GM18951 (cell line): ENCODE data around the gene XYLT1.
"Not testable (repeated sequence)": the region's sequence is repeated elsewhere in the genome, so short reads cannot be mapped to it uniquely, and the experiment has no call there.

ENCODE experiments used
- POLR2A ChIP-seq: IDR thresholded peaks from 4 replicates; pipeline ENCODE4 v1.6.1; 2011; ENCODE audit warnings: mild to moderate bottlenecking; ENCODE audit not compliant: insufficient read length, insufficient read depth; ENCODE audit errors: extremely low read depth
- in situ Hi-C: fragments of 300-500 bp; cut with MboI; formaldehyde crosslinking; loops from one replicate; pipeline ENCODE4 v1.12.0; 2022; ENCODE audit warnings: low sequenced_read_pairs, mixed read lengths, inconsistent platforms; ENCODE audit not compliant: unreplicated experiment

XYLT1 gene

DNA sequence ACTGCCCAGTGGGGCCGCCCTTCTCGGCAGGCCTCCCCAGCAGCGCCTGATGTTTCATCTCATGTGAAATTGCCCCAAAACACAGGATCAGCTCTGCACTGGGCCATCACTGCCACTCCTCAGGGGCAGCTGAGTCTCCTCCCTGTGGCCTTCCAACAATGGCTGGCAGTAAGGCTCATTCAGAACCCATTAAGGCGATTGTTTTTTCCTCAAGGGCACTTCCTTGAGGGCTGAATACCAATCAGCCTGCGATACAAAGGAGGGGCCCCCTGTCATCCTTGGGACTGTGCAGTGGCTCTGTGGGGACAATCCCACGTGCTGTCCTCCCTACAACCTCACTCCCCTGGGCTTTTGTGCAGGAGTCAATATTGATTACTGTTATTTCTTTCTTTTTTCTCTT is 47.5 kb downstream of the XYLT1 start:
- TF ChIP-seq POLR2A = no peak
- in situ Hi-C loops = no loop called here

DNA sequence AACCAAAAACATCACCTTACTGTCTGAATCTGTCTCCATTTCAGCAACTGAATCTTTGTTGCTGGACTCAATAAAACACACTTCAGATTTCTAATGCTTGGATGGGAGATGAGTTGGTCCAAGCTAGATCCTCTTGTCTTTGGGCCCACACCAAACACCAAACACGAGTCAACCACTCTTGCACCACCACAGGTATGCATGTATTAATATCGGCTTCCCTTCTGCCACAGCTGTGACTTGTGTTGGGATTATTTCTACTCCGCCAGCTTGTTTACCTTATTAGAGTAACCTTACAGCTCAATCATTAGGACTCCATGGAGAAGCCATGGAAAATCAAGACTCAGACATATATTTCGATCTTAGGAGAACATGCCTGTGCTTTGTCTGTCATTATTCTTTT is 49.9 kb downstream of the XYLT1 start:
- no peak for TF ChIP-seq POLR2A
- in situ Hi-C loops = no loop called here

GRCh38 chr16:17419266-17419665 is 51.5 kb downstream of the XYLT1 start:
- in situ Hi-C loops = no loop called here
- TF ChIP-seq POLR2A = no peak

GRCh38 chr16:17417740-17418139 is 53.0 kb downstream of the XYLT1 start:
- in situ Hi-C loops = no loop called here
- TF ChIP-seq POLR2A = no peak

- peak; percentile 55 for TF ChIP-seq POLR2A
- in situ Hi-C loops = no loop called here
Observed at GRCh38 chr16:17416461-17417311, 54.1 kb downstream of the XYLT1 start.

DNA sequence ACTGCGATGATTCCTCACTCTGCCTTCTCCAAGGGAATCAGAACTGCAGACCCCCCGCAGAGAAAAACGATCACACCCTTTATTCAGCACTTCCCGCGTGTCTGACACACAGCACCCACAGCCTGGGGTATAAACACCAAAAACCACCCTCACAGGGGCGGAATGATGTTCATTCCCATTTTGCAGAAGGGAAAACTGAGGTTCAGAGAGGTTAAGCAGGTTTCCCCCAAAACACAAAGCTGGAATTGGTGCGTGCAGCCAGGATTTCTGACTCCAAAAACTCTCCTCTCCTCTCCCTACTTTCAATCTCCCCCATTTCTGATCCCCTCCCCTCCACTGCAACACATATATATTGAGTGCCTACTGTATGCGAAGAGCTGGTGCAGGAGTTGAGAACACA is 55.8 kb downstream of the XYLT1 start:
- no peak for TF ChIP-seq POLR2A
- in situ Hi-C loops = no loop called here

DNA sequence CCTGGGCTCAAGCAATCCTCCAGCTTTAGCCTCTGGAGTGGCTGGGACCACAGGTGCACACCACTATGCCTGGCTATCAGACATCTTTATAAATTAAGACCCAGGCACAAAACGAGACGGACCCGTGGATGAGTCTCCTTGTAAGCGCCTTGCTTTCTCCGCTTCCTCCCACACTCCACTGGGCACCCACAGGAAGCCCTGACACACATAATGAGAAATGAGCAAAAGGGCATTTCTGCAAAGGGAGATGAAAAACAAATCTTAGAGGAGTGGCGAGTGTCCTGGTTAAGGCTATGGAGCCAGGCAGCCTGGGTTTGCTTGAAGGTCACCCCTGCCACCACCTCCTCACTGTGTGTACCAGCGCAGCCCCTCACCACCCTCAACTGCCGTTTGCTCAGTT is 56.3 kb downstream of the XYLT1 start:
- in situ Hi-C loops = no loop called here

DNA sequence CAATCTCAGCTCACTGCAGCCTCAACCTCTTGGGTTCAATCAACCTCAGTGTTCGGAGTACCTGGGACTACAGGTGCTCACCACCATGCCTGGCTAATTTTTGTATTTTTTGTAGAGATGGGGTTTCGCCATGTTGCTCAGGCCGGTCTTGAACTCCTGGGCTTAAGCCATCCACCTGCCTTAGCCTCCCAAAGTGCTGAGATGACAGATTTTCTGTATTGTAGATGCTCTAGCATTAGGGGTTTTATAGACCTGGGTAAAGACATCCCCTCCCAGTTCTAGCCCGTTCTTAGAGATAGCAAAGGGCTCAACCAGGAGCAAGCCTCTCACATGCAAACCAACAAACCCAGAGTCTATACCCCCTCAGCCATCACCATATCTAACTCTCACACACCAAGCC is 57.3 kb downstream of the XYLT1 start:
- TF ChIP-seq POLR2A = no peak
- in situ Hi-C loops = no loop called here

More for the DNA sequence above, 56.3 kb downstream of the XYLT1 start:
- TF ChIP-seq POLR2A = no peak

DNA sequence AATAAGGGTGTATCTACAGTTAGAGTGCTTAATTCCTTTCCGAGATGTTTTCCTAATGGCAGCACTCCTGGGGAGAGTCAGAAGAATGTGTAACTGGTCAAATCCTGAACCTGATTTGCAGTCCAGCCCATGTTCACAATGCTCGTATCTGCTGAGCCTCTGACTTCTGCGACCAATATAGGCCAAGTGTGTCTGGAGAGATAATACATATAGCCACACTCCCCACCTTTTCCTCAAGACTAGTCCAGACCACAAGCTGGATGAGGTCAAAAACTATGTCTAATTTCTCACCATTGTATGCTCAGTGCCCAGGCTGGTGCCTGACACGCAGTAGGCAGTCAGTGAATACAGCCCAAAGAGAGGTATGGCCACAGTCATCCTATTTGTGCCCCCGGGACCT is 58.0 kb downstream of the XYLT1 start:
- in situ Hi-C loops = no loop called here
- no peak for TF ChIP-seq POLR2A

- in situ Hi-C loops = no loop called here
- no peak for TF ChIP-seq POLR2A
Observed at GRCh38 chr16:17412221-17412620, 58.5 kb downstream of the XYLT1 start.

GRCh38 chr16:17411263-17411662 is 59.5 kb downstream of the XYLT1 start:
- no peak for TF ChIP-seq POLR2A
- in situ Hi-C loops = no loop called here

DNA sequence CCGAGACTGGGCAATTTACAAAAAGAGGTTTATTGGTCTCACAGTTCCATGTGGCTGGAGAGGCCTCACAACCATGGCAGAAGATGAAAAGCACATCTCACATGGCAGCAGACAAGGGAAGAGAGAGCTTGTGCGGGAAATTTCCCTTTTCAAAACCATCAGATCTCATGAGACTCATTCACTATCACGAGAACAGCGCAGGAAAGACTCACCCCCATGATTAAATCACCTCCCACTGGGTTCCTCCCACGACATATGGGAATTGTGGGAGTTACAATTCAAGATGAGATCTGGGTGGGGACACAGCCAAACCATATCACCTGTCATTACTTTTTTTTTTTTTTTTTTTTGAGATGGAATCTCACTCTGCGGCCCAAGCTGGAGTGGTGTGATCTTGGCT is 60.4 kb downstream of the XYLT1 start:
- in situ Hi-C loops = not testable (repeated sequence)

GRCh38 chr16:17409894-17410293 is 60.9 kb downstream of the XYLT1 start:
- in situ Hi-C loops = no loop called here
- TF ChIP-seq POLR2A = no peak

DNA sequence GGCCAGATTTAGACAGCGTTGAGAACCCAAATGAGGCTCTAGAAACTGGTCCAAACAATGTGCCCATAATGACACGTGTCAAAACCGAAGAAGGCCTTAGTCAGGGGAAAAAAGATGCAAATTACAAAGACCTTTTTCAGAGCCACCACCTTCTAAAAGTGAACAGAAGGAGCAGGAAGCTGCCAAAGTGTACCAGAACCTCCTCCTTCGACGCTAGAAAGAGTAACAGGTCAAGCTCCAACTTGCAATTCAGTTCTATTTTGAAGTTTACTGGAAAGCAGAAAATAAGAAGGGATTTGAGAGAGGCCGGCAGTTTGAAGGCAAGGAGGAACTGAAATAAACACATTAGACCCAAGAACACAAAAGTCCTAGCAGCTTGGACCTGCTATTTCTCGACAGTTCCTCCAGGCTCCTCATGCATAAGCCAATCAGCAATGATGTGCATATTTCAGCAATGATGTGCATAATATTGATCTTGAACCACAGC is 61.8 kb downstream of the XYLT1 start:
- no peak for TF ChIP-seq POLR2A
- in situ Hi-C loops = no loop called here

DNA sequence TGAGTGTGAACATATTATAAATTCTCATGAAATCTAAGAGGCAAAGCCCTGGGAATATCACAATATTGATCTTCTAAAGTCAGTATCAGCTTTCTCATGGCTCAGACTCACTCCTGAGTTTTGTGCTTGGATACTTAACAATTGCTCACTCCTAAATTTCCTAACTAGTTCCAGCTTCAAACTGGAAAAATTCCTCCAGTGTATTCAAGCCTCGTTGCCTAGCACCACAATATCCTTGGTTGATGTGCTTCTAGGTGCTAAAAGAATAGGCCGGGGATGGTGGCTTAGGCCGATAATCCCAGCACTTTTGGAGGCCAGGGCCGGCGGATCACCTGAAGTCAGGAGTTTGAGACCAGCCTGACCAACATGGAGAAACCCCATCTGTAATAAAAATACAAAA is 62.5 kb downstream of the XYLT1 start:
- no peak for TF ChIP-seq POLR2A

DNA sequence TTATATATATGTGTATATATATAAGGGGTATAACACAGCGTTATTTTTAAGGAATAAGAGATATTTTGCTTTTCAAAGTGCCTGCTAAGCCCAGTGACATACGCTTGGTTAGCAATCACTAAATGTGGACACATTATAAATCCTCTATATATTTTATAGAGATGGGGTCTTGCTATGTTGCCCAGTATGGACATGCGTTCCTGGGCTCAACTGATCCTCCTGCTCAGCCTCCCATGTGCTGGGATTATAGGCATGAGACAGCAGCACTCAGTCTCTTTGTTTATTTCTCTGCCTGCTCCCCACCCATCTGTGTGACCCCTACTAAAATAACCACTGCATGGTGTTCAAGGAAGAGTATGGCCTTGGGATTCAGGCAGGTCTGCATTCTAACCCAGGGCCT is 63.4 kb downstream of the XYLT1 start:
- in situ Hi-C loops = no loop called here
- TF ChIP-seq POLR2A = no peak

More for the DNA sequence above, 62.5 kb downstream of the XYLT1 start:
- in situ Hi-C loops = no loop called here
